Measurements from ENCODE around the gene CLCF1. TPM values are rescaled to one million over a fixed set of nuclear protein-coding genes. Genes with fewer than 3 reads are reported as not detected.
A peak's percentile ranks its signal among the peaks of the same experiment; 100 is the strongest.

CLCF1 gene
- total and polyA plus RNA-seq, 2 of the 13 experiments (the other 11 are each of a cell fraction or from before 2014, with no cell fraction given) = 0.49 to 0.78 TPM

DNA sequence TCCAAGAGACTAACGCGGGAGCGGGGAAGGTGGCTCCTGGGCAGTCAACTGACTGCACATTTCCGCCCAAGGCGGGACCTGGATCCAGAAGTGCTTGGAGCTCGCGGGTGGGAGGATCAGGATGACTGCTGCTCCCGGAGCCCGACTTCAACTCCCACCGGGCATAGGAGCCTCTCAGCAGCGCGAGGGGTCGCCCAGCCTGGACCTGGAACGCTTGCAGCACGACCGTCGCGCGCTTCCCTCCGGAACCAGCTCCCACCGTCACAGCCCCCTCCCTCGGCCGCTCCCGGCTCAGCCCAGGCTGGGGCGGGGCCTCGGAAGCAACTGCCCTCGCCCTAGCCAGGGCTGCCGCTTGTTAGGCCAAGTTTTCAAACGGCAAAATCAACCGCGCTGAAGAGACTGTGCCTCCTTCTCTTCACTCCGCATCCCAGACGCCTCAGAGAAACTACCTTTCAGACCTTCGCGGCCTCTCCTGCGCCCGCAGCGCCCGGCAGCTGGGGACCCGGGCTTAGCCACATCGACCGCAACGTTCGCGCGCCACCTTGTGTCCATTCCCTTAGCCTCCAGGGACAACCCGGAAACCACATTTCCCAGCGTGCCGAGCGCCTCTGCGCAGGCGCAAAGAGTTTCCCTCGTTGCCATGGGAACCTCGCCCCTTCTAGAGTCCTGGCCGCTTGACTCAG lies 56.1 kb downstream of the CLCF1 start (continued):
- TF ChIP-seq ZNF318 (CRISPR knock-in tag; IDR thresholded peaks at IDR 0.05) (no peak), ZNF777 (CRISPR knock-in tag; IDR thresholded peaks at IDR 0.05) (peak; percentile 84), ZIK1 (CRISPR knock-in tag; IDR thresholded peaks at IDR 0.05; ENCODE audit: borderline replicate concordance, low read depth) (0 out of 2 replicates have a peak, but pooled peaks have one; percentile 15), SCMH1 (CRISPR knock-in tag; IDR thresholded peaks at IDR 0.05; ENCODE audit: borderline replicate concordance) (no peak), SMARCE1 (IDR thresholded peaks at IDR 0.05; ENCODE audit: borderline replicate concordance) (no peak), FOXA3 (CRISPR knock-in tag; IDR thresholded peaks at IDR 0.05) (0 out of 2 replicates have a peak, but pooled peaks have one; percentile 35), ARNT (IDR thresholded peaks at IDR 0.05) (no peak), SKI (IDR thresholded peaks at IDR 0.05; ENCODE audit: partially characterized antibody) (peak; percentile 63), REST (IDR thresholded peaks at IDR 0.05; ENCODE audit: borderline replicate concordance in 1 of 2, low read depth in 1 of 2, low read length in 2 of 2) (no peak), E2F5 (CRISPR knock-in tag; conservative IDR thresholded peaks at IDR 0.05) (0 out of 2 replicates have a peak, but pooled peaks have one; percentile 26), NCOA5 (CRISPR knock-in tag; IDR thresholded peaks at IDR 0.05) (peak; percentile 48; the same call in 1 of the 2 replicates), SKIL (CRISPR knock-in tag; IDR thresholded peaks at IDR 0.05; ENCODE audit: borderline replicate concordance) (no peak)
- TF ChIP-seq, protein P1, sequence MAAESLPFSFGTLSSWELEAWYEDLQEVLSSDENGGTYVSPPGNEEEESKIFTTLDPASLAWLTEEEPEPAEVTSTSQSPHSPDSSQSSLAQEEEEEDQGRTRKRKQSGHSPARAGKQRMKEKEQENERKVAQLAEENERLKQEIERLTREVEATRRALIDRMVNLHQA (CRISPR knock-in tag; IDR thresholded peaks at IDR 0.05) = no peak

Measured in HepG2 (cell line).